HG02759 (cell line): ENCODE data around the gene MRPL11.

Experiments used
- ATAC-seq: cut with Tn5 transposase; IDR thresholded peaks from one replicate; pipeline ENCODE4 v1.9.1; 2021; ENCODE audit warnings: mild to moderate bottlenecking, moderate library complexity; ENCODE audit not compliant: unreplicated experiment

Gene MRPL11

DNA sequence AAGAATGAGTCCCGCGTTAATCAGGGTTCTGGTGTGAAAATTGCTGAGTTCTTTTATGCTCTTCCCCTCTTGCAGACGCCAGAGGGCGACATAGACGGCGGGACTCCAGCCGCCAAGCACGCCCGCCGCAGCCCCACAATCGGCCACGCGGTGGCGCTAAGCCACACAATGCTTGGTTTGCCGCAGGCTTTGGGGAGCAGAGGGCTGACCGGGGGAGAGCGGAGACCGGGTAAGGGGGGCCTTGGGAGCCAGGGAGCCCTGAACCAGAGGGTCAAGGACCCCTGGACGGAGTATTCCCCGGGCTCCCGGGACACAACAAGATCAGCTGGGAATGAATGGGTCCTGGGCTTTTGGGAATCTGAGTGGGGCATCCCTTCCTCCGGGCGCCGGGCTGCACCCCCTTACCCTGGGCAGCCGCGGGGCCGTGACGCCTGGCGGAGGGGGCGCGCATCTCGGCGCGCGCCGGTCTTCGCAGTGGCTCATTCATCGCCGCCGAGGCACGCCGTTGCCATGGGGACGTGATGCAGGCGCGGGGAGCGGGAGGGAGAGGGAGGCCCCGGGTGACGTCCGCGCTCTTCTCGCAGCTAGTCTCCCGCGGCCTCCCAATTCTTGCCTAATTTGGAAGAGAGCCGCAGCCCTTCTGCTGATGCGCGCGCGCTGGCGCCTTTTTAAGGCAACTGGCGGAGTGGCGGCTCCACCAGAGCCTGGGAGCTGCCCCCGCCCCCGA lies 30.0 kb downstream of the MRPL11 start:
- no peak for ATAC-seq

DNA sequence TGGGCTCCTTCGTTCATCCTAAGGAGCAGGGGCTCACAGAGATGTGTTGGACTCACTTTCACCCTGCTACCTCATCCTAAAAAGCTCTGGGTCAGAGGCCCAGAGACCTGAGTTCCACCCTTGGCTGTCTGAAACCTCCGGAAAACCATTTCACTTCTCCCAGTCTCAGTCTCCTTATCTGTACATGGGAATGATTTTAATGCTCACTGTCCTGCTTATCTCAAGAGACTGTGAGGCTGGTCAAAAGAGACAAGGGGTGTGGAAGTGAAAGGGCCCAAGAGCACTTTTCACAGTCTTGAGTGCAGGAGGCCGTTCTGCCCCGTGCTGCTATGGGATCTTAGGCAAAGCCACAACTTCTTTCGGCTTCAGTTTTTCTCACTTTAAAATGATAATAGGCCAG lies 31.0 kb downstream of the MRPL11 start:
- no peak for ATAC-seq

DNA sequence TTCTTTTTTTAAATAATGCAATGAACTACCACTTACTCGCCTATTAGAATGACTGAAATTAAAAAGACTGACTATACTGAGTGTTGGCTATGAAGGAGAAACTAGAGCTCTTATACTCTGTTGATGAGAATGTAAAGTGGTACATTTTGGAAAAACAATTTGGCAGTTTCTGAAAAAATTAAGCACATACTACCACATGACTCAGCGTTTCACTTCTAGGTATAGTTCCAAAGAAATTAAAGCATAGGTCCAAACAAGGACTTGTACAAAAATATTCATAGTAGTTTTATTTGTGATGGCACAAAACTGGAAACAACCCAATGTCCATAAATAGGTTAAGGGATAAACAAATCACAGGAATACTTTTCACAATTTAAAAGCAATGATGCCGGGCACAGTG lies 44.7 kb downstream of the MRPL11 start:
- no peak for ATAC-seq

DNA sequence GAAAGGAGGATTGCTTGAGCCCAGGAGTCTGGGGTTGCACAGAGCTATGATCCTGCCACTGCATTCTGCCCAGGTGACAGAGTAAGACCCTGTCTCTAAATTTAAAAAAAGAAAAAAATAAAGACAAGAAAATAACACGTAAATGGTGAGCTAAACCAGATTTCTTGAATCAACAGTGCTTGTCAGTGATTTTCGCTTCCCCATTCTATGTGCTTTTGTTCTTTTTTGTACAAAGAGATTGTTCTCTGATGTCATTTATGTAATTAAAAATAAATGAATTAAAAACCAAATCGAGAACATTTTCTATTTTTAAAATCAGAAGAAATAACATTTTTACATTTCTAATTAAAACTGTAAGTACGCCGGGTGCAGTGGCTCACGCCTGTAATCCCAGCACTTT lies 47.3 kb downstream of the MRPL11 start:
- ATAC-seq, result no peak

DNA sequence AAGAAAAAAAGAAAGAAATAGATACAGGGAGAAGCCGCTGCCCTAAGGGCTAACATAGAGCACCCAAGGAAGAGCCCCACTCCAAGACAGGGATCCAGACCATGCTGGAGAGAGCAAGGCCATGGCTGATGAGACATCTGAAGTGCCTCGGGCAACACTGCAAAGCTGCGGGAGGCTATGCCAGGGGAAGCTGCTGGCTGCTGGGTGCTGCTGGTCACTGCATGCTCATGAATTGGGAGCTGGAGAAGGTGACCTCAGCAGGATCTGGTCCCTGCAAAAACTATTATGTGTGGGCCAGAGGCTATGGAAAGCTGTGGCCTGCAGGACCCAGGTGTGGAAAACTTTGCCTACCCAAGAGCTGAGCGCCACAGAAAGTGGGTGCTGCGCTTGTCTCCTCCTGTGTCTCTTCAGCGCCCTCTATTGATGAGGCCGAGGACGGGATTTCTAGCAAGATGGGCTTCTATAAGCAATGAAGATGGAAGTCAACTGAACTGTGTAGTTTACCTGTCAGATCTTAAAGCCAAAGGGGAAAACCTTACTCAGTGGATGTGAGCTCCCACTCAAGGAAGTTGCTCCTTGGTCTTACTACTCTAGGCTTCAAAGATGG lies 49.8 kb downstream of the MRPL11 start:
- no peak for ATAC-seq

DNA sequence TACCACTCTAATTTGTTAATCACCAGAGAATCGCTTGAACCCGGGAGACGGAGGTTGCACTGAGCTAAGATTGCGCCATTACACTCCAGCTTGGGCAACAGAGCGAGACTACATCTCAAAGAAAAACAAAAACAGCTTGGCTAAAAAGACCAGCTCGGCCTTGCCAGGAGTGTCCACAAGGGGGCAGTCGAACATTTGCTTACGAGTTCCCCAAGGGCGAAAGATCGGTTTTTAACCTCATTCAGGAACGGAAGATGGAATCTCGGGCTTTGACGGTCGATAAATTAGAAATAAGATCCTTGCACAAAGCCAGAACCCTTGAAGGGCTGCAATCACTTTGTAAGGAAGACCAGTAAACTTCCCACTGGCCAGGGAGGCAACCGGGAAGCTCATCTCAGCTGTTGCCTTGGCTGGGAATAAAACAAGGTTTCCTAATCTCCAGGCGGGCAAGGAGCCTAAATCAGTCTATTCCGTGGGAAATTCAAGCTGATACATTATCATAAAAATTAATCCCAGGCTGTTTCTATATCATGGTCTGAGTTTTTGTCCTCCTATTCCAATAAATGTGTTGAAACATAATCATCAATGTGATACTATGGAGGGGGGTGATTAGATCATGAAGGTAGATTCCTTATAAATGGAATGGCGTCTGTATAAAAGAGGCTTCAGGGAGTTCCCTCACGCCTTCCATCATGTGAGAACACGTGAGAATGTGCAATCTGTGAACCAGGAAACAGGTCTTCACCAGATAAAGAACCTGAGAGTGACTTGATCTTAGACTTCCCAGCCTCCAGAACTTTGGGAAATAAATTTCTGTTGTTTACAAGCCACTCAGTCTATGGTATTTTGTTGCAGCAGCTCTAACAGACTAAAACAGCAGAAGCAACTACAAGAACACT lies 52.2 kb downstream of the MRPL11 start:
- ATAC-seq, result no peak
